ENCODE measurements around the gene MAP1B.

MAP1B gene

GRCh38 chr5:72101828-72102227 is 5.4 kb upstream of the MAP1B start:
- no peak for DNase-seq

- no peak for DNase-seq
These were observed 501 bp upstream of the MAP1B start for GRCh38 chr5:72106817-72107130.

DNA sequence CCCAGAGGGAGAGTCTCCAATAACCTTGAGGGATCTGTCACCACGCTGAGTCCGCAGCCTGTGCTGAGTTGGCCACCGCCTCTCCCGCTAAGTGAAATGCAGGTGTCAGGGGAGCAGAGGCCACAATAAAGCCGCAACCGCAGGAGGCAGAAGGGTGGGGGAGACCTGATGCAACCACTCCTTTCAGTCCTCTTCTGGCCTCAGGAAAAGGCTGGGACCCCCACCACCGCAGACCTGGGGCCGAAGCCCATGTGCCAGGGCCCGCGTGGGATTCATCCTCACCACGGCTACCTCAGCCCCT is 576 bp downstream of the MAP1B start:
- DNase-seq, result no peak

- no peak for DNase-seq
These were observed 1.2 kb downstream of the MAP1B start for GRCh38 chr5:72108202-72109061.

- no peak for DNase-seq
These were observed 1.8 kb downstream of the MAP1B start for GRCh38 chr5:72109062-72109411.

GRCh38 chr5:72109625-72110024 is 2.4 kb downstream of the MAP1B start:
- no peak for DNase-seq

DNA sequence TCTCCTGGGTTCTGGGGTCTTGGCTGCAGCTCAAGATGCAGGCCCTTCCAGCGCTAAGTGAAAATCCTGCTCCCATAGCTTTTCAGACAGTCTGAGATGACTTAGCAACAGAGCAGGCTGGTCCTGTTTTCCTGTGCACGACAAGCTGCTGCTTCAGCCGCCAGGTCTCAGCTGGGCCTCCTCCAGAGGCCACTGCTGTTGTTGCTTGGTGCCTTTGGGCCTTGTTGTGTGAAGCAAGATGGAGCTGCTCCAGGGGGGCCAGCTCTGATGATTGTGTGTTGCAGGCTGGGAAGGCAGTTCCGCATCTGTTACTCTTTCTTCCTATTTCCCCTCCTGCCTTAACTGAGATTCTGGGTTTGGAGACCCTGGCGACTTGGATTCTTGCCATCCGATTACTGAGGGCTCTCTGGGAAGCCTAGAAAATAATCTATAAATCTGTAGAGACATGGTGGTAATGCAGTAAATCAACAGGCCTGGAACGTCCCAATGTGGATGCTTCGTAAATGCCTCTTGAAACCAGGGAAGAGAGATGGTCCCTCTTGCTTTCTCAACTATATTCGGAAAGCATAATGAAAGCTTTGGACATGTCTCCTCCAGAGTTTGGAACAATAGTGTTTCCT is 3.2 kb downstream of the MAP1B start:
- no peak for DNase-seq

GRCh38 chr5:72112389-72112788 is 5.1 kb downstream of the MAP1B start:
- DNase-seq, result no peak

DNA sequence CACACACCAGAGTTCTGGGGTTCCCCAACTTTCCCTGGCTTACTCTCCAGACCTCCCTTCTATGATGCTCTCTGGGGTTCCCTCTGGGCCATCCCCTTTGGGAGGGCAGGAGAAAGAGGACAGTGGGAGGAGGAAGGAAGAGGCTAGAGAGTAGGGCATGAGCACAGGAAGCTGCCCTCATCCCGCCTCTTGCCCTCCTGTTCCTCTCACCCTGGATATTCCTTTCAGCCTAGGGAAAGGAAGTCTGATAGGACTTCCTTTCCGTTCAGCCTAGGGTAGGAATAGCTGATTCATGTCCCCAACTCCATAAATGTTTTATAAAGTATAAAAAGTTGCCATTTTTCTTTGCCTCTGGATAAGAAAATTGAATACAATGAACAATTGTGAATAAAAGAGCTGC is 7.4 kb downstream of the MAP1B start:
- no peak for DNase-seq

DNA sequence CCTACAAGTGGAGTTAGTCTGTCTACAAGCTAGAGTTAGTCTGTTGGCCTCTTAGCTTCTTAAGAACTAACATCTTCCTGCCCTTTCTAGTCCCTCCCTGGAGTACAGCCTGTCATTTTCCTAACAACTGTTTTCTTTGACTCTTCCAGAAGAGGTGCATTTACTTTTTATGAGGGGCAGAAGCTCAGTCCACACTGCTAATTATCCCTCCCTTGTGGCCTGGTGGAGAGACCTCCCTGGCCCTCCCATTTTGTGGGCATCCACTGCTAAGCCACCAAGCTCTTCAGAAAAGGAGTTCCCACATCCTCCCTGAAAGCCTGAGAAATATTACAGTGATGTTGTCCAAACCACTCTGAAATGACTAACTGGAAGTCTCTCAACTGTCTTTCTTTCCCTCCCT is 8.0 kb downstream of the MAP1B start:
- DNase-seq, result no peak

DNA sequence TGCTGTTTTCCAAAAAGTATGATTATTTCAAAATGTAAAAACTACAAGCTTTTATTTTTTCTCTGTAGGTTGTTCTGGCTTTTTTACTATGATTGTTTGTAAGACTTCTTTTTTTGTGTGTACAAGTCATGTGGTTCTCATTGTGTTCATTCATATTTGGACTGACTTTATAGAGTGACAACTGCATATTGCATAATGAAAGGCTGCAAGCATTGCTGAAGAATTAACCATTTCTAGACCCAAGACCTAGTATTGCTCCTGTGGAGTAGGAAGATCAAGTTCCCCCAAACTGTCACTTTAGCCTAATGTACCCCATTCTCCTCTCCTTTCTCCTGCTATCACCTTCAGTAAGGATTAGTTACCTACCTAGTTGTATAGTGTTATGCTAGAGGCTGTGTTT is 10.0 kb downstream of the MAP1B start:
- DNase-seq, result no peak

GRCh38 chr5:72121052-72121779 is 13.9 kb downstream of the MAP1B start:
- DNase-seq, result no peak

DNA sequence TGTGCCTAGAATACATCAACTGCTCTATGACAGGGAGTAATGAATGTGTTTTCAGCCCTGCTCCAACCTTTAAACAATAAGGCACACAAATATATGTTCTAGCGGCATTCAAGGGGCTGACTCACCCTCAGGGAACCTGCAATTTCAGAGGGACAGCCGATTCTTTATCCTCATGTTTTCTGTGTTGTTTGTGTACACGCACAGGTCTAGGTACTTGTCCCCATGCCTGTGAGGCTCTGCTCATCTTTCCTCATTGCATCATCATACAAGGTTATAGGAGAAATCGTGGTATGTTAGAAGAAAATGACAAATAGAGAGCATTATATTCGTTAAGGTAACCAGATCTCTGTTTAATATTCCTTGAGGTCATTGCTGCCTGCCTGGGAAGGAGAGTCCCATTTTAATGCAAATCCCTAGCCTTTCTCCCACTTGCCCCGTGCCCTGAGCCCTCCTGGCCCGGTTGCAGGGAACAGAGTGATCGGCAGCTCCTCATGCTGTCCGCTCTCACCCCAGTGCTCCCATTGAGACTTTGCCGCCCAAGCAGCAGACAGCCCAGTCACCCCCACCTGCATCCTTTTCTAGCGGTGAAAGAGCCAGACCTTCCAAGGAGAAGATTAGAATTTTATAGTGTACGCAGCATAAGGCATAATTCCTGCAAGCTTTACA is 14.6 kb downstream of the MAP1B start:
- no peak for DNase-seq

- no peak for DNase-seq
These were observed 15.3 kb downstream of the MAP1B start for GRCh38 chr5:72122602-72123001.

DNA sequence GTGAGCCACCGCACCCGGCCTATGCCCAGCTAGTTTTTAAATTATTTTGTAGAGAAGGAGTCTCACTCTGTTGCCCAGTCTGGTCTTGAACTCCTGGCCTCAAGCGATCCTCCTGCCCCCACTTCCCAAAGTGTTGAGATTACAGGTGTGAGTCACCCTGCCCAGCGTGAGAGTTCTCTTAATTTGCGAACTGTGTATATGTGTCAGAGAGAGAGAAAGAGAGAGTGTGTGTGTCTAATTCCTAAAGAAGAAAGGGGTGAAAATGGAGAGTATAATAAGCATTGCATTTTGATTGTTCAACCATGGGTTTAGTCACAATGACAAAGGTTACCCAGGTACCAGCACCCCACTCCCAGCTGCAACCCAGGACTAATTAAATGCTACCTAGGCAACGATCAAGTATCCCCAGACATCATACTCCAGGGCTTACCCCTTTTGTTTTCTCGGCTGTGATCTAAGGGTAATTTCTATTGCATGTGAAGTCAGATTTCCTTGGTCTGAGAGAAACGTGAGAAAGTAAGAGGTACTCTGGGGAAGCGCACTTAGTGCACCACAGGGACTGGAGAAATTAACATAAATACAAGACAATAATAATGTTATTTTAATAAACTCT is 16.6 kb downstream of the MAP1B start:
- no peak for DNase-seq

GRCh38 chr5:72125271-72125940 is 18.1 kb downstream of the MAP1B start:
- DNase-seq, result no peak

GRCh38 chr5:72125941-72126620 is 18.8 kb downstream of the MAP1B start:
- no peak for DNase-seq

DNA sequence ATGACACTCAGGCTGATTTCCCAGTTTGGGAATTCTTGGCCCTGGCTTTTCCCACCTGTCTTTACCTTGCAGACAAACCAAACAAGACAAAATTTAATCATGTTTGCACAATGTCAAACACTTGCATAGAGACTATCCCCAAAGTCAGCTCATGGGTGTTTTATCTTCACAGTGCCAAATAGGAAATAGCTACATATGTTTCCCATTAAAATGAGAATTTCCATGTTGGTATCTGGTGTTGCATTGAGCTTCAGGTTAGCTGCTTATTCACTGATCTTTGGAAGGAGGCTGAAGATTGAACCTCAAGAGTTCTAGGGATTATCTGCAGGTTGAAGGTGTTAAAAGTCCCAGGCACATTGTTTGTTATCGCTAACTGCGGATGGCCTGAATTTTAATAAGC is 19.5 kb downstream of the MAP1B start:
- DNase-seq, result no peak

- DNase-seq, result no peak
These were observed 22.4 kb downstream of the MAP1B start for GRCh38 chr5:72129725-72130124.

DNA sequence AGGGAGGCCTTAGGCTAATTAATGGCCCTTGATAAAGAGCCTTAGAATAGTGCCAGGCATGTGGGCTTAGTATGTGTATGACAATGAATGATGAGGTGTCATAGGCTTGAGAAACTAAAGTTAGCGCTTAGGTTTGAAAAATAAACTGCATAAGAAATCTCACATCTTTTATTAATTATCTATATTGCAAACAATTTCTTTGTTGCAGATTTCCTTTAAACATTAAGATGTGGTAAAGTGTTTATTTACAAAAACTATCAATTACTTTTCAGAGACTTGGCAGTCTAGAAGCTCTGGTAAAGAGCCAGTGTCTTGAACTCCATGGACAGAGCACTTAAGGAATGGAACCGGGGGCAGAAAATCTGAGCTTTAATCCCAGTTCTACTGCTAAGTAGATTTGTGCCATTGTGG is 23.1 kb downstream of the MAP1B start:
- DNase-seq, result no peak

DNA sequence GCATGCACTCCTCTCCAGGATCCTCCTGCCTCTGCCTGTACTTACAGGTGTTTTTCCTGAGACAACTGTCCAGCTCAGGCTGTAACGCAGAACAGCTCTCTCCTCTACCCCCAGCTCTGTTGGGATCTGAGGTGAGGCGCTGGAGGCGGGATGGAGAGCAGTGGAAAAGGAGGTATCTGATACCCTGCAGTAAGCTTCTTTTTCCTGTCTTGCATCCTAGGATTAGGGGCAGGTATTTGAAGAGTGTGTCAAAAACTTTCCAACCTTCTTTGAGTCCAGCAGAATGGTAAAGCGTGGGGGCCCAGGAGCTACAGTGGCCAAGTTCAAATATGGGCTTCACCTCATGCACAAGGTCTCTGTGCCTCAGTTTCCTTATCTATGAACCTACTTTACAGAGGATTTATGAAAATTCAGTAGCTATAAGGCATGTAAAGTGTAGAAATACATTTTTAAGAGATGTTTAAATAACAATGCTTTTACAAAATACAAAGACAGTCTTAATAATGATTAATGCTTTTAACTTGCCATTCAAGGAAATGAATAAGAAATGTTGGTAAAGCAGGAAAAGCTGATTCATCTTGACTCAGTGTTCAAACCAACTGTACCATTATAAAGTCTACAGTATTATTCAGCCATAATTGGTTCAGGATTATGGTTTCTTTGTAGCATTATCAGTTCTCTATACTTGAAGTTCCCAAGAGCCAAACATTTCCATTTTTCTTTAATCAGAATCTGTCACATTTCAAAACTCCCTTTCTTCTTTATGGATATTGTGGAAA is 26.1 kb downstream of the MAP1B start:
- no peak for DNase-seq

All from CD4-positive, alpha-beta T cell treated with Interferon alpha-2 for 1 hour (primary cell).